Fibroblast of lung (primary cell): ENCODE data around the gene RNF220. TPM values are rescaled to one million over a fixed set of nuclear protein-coding genes. Genes with fewer than 3 reads are reported as not detected.

Source experiments
- DNase-seq, 2 donors: peaks; one replicate each; pipeline versions ENCODE4 v3.0.0 to v3.0.0-alpha.2; 2010; ENCODE audit warnings: low read depth in 2 of 2
- H2AFZ ChIP-seq: 2 replicates; pipeline ENCODE4 v1.5.1; 2012; ENCODE audit warnings: low read length, control low read depth, inconsistent platforms
- H3K27ac ChIP-seq: 2 replicates; pipeline ENCODE4 v1.5.1; 2011; ENCODE audit warnings: low read length, control low read depth; ENCODE audit not compliant: insufficient read depth
- H3K27me3 ChIP-seq: 2 replicates; pipeline ENCODE4 v1.5.1; 2011; ENCODE audit warnings: mild to moderate bottlenecking, low read length; ENCODE audit not compliant: control insufficient read depth, insufficient read depth
- H3K36me3 ChIP-seq: 2 replicates; pipeline ENCODE4 v1.5.1; 2011; ENCODE audit warnings: low read length; ENCODE audit not compliant: control insufficient read depth, insufficient read depth
- H3K4me1 ChIP-seq: 2 replicates; pipeline ENCODE4 v1.5.1; 2011; ENCODE audit warnings: low read length; ENCODE audit not compliant: control insufficient read depth, insufficient read depth; ENCODE audit errors: extremely low read depth
- H3K4me2 ChIP-seq: 2 replicates; pipeline ENCODE4 v1.5.1; 2011; ENCODE audit warnings: low read length, control low read depth; ENCODE audit not compliant: insufficient read depth; ENCODE audit errors: extremely low read depth
- H3K4me3 ChIP-seq, 4 experiments: fragments of 200-600 bp in 1 of 4; sonication (generic) in 1 of 4; replicated peaks in 1 of 4; 2 replicates each; pipeline ENCODE4 v1.5.1; 2011 to 2016; ENCODE audit warnings: low read length in 4 of 4, low read depth in 3 of 4, mild to moderate bottlenecking in 3 of 4, control low read depth in 2 of 4, inconsistent platforms in 1 of 4, mixed read lengths in 1 of 4; ENCODE audit not compliant: insufficient read depth in 1 of 4; ENCODE audit errors: control extremely low read depth in 1 of 4
- H3K79me2 ChIP-seq: 2 replicates; pipeline ENCODE4 v1.5.1; 2012; ENCODE audit warnings: mild to moderate bottlenecking, low read length, inconsistent platforms; ENCODE audit not compliant: control insufficient read depth, insufficient read depth
- H3K9ac ChIP-seq: 2 replicates; pipeline ENCODE4 v1.5.1; 2011; ENCODE audit warnings: mild to moderate bottlenecking, low read length, control low read depth; ENCODE audit not compliant: insufficient read depth
- H3K9me3 ChIP-seq: 2 replicates; pipeline ENCODE4 v1.5.1; 2012; ENCODE audit warnings: low read depth, low read length; ENCODE audit not compliant: control insufficient read depth, insufficient read depth
- H4K20me1 ChIP-seq: 2 replicates; pipeline ENCODE4 v1.5.1; 2011; ENCODE audit warnings: low read length; ENCODE audit not compliant: control insufficient read depth, insufficient read depth; ENCODE audit errors: extremely low read depth
- CTCF ChIP-seq, 2 donors: IDR thresholded peaks in 1 of 2; conservative IDR thresholded peaks in 1 of 2; 1 replicate in 1 of 2; 2 replicates in 1 of 2; pipeline ENCODE4 v1.5.1; 2011 to 2012; ENCODE audit warnings: low read length in 2 of 2, control low read depth in 1 of 2, inconsistent platforms in 1 of 2, low read depth in 1 of 2, mild to moderate bottlenecking in 1 of 2
- EZH2 ChIP-seq: IDR thresholded peaks from 2 replicates; pipeline ENCODE4 v1.5.1; 2012; ENCODE audit warnings: low read length, control low read depth, mild to moderate bottlenecking; ENCODE audit errors: missing control alignments
- polyA plus RNA-seq, 2 donors: library from polyadenylated mRNA; depleted of rRNA in 1 of 2; stranded (reverse) in 1 of 2; unstranded in 1 of 2; fragments of >200 nt; gene quantifications; 2 replicates each; pipeline ENCODE4 v1.2.1, GENCODE V29; 2011 to 2012; ENCODE audit warnings: missing spikeins in 1 of 2
- total RNA-seq: library from RNA; depleted of rRNA; stranded (reverse); fragments of >200 nt; gene quantifications from 2 replicates; pipeline ENCODE4 v1.2.1, GENCODE V29; 2014

The RNF220 gene
- total and polyA plus RNA-seq, 2 donors (not counting 1 experiment from before 2014, with no cell fraction given), result 42.3 to 52.0 TPM

GRCh38 chr1:44591381-44591780, 186.3 kb downstream of the RNF220 start:
- H3K27ac ChIP-seq, result no peak overlapping the region
- H3K36me3 ChIP-seq, result no peaks in the 10 kb centered on the region
- H3K27me3 ChIP-seq, result peaks cover 5% of the 10 kb centered on the region
- TF ChIP-seq CTCF (conservative IDR thresholded peaks at IDR 0.05 in 1 of 2, IDR thresholded peaks at IDR 0.05 in 1 of 2; ENCODE audit: low read depth in 1 of 2, low read length in 2 of 2) (no peak), EZH2 (no peak)
- no peak overlapping the region for H3K4me3 ChIP-seq
- no peaks in the 10 kb centered on the region for H3K79me2 ChIP-seq
- H3K9me3 ChIP-seq, result no peaks in the 10 kb centered on the region
- H3K4me1 ChIP-seq, result no peaks in the 10 kb centered on the region
- H3K9ac ChIP-seq, result no peak overlapping the region
- no peak for DNase-seq
- no peak overlapping the region for H2AFZ ChIP-seq
- no peak overlapping the region for H3K4me2 ChIP-seq
- no peaks in the 10 kb centered on the region for H4K20me1 ChIP-seq

GRCh38 chr1:44592208-44593145, 187.4 kb downstream of the RNF220 start:
- H2AFZ ChIP-seq, result no peak overlapping the region
- H3K36me3 ChIP-seq, result no peaks in the 10 kb centered on the region
- H3K79me2 ChIP-seq, result no peaks in the 10 kb centered on the region
- peaks cover 3% of the 10 kb centered on the region for H3K27me3 ChIP-seq
- H3K4me1 ChIP-seq, result no peaks in the 10 kb centered on the region
- no peaks in the 10 kb centered on the region for H4K20me1 ChIP-seq
- H3K27ac ChIP-seq, result no peak overlapping the region
- no peak overlapping the region for H3K4me3 ChIP-seq
- H3K9me3 ChIP-seq, result no peaks in the 10 kb centered on the region
- TF ChIP-seq EZH2 (no peak), CTCF (conservative IDR thresholded peaks at IDR 0.05 in 1 of 2, IDR thresholded peaks at IDR 0.05 in 1 of 2; ENCODE audit: low read depth in 1 of 2, low read length in 2 of 2) (no peak)
- no peak for DNase-seq
- H3K9ac ChIP-seq, result no peak overlapping the region
- no peak overlapping the region for H3K4me2 ChIP-seq

- H3K36me3 ChIP-seq, result no peaks in the 10 kb centered on the region
- no peak for DNase-seq
- no peaks in the 10 kb centered on the region for H3K4me1 ChIP-seq
- TF ChIP-seq CTCF (conservative IDR thresholded peaks at IDR 0.05 in 1 of 2, IDR thresholded peaks at IDR 0.05 in 1 of 2; ENCODE audit: low read depth in 1 of 2, low read length in 2 of 2) (no peak), EZH2 (no peak)
- H2AFZ ChIP-seq, result no peak overlapping the region
- no peak overlapping the region for H3K4me2 ChIP-seq
- no peaks in the 10 kb centered on the region for H4K20me1 ChIP-seq
- H3K27ac ChIP-seq, result no peak overlapping the region
- H3K4me3 ChIP-seq, result no peak overlapping the region
- peaks cover 11% of the 10 kb centered on the region for H3K27me3 ChIP-seq
- H3K79me2 ChIP-seq, result no peaks in the 10 kb centered on the region
- no peak overlapping the region for H3K9ac ChIP-seq
- no peaks in the 10 kb centered on the region for H3K9me3 ChIP-seq
Observed at GRCh38 chr1:44594353-44594752, 189.3 kb downstream of the RNF220 start.
